Tongue (tissue), 2 donors: Measurements from ENCODE around the gene ASB3. TPM values are rescaled to one million over a fixed set of nuclear protein-coding genes. Genes with fewer than 3 reads are reported as not detected.
"Not testable (repeated sequence)": the region's sequence is repeated elsewhere in the genome, so short reads cannot be mapped to it uniquely, and the experiment has no call there.

Experiments
- DNase-seq: peaks from one replicate; pipeline ENCODE4 v3.0.0-alpha.2; 2015
- total RNA-seq: library from RNA; depleted of rRNA; stranded (reverse); fragments of >200 nt; gene quantifications from one replicate; pipeline ENCODE4 v1.2.3, GENCODE V29; 2014

ASB3 gene
- total RNA-seq, 1 donor from 2014 or later, result 26.1 TPM

DNA sequence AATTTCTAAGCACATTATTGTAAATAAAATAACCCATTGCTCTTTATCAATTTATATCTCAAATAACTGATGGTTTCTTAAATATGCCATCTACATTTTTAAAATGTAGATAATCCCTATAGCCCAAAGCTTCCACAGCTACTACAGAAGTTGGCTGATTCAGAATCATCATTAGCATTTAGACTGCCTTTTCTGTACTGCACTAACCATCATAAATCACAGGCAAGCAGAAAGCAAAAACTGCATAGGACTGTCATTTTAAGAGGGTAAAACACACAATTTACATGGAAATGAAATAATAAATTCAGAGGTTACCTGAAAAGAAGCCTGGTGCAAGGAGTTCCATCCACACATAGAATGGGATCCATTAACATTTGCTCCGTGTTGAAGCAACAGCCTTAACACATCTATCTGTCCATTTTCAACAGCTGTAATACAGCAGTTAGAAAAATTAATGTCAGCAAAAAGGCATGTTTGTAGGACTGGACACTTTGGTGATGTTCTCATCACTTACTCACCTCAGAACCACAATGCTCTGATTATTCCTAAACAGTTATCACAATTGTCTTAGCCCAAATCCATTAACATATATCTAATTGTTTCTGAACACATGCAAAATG is 57.5 kb downstream of the ASB3 start:
- DNase-seq, result no peak

- DNase-seq, result no peak
Observed at GRCh38 chr2:53727921-53728320, 58.8 kb downstream of the ASB3 start.

DNA sequence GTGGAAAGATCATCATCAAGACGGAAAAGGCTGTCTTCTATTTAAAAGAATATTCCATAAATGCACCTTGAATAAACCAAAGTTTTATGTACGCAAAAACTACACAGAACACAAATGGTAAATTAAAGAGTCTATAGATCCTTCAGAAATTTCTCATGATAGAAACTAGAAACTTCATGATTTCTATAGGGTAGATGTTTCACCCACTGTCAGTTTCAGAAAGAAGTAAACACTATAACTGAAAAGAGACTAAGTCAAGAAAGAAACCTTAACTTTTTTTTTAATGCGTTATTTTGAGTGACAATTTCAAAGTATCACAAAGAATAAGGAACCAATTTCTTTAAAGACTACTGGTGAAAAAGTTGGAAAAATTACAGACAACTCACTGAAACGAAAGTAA is 61.1 kb downstream of the ASB3 start:
- no peak for DNase-seq

- DNase-seq, result no peak
Observed at GRCh38 chr2:53724536-53724935, 62.2 kb downstream of the ASB3 start.

GRCh38 chr2:53720944-53721343 is 65.8 kb downstream of the ASB3 start:
- not testable (repeated sequence) for DNase-seq

GRCh38 chr2:53715568-53715967 is 71.2 kb downstream of the ASB3 start:
- DNase-seq, result peak; percentile 11

DNA sequence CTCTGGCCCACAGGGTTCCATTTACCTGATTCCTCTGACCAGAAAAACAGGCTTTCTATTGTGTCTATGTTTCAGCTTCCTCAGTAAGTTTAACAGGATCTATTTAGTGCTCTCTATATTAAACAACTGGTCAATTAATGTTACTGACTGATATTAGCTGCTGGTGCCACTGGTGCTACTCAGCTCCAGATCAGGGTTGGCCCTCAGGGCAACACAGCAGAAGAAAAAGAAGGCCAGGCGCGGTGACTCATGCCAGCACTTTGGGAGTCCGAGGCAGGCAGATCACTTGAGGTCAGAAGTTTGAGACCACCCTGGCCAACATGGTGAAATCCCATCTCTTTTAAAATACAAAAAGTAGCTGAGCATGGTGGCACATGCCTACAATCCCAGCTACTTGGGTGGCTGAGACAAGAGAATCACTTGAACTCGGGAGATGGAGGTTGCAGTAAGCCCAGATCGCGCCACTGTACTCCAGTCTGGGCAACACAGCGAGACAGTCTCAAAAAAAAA is 75.4 kb downstream of the ASB3 start:
- no peak for DNase-seq

- DNase-seq, result no peak
Observed at GRCh38 chr2:53708988-53709387, 77.8 kb downstream of the ASB3 start.

DNA sequence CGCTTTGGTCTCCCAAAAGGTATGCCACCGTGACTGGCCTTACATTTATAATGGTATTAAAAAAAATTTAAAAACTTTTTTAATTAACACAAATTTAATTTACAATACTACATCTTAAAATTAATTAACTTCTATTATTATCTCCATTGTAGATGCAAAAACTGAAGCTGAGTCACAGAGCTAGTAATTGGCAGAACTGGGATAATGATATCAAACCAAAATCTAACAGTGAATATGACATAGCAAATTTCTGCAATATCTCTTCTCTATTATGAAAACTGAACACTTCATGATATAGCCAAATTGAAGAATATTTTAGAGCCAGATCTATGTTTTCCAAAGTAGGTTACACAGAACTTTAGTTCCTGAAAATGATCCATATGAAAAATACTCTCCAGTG is 85.5 kb downstream of the ASB3 start:
- no peak for DNase-seq

DNA sequence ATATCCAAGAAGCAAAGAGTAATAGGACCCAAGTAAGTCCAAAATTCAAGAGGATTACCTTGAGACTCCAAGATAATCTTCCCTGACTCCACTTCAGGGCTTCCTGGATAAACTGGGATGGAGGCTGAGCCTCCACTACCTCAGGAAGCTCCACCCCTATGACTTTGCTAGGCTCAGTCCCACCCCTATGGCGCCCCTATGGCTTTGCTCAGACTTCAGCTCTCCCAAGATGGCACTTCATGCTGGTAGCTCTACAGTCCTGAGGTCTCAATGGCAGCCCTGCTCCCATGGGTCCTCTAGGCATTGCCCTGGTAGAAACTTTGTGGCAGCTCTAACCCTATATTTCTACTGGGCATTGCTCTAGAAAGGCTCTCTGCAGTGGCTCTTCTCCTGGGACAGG is 89.1 kb downstream of the ASB3 start:
- DNase-seq, result no peak

- DNase-seq, result no peak
Observed at GRCh38 chr2:53697092-53697491, 89.7 kb downstream of the ASB3 start.

- no peak for DNase-seq
Observed at GRCh38 chr2:53695575-53695974, 91.2 kb downstream of the ASB3 start.

- no peak for DNase-seq
Observed at GRCh38 chr2:53694096-53694771, 92.5 kb downstream of the ASB3 start.

DNA sequence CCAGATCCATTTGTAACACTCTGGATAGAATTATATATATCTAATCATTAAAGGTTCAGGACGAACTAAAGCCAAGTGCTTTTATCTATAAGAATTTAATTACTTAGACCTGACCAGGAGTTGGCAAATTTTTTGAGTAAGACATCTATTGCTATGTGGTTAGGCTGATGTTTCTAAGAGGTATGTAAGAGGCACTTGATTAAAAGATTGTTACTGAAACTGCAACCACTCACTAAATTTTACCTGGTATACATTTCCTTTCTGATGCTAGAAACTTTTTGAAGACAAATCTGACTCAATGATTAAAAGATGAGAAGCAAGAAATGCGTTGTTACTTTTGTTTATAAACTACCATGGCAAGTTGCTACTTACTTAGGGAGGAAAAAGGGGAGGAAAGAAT is 95.9 kb downstream of the ASB3 start:
- DNase-seq, result no peak

GRCh38 chr2:53672881-53673522 is 113.8 kb downstream of the ASB3 start:
- DNase-seq, result no peak

- DNase-seq, result no peak
Observed at GRCh38 chr2:53670331-53670730, 116.4 kb downstream of the ASB3 start.

GRCh38 chr2:53668624-53669026 is 118.1 kb downstream of the ASB3 start:
- DNase-seq, result no peak

- not testable (repeated sequence) for DNase-seq
Observed at GRCh38 chr2:53667130-53667529, 119.6 kb downstream of the ASB3 start.

GRCh38 chr2:53660886-53661285 is 125.9 kb downstream of the ASB3 start:
- DNase-seq, result no peak

GRCh38 chr2:53658474-53658873 is 128.3 kb downstream of the ASB3 start:
- DNase-seq, result not testable (repeated sequence)

DNA sequence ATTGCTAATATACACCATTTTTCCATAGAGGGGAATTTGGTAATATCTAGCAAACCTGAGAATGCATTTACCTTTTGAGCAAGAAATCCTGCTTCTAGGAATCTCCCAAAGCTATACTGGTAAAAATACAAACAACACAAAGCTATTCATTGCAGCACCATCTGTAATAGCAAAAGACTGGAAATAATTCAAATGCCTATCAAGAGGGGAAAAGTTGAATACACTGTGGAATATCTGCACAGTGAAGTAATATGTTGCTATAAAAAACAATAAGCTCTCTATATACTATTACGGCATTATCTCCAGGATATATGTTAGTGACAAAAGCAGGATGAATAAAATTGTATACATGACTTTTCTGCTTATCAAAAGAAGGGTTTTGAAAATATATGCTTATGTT is 131.5 kb downstream of the ASB3 start:
- DNase-seq, result peak; percentile 33

GRCh38 chr2:53654396-53654795 is 132.4 kb downstream of the ASB3 start:
- DNase-seq, result peak; percentile 23

GRCh38 chr2:53652131-53652530 is 134.6 kb downstream of the ASB3 start:
- no peak for DNase-seq

GRCh38 chr2:53646788-53647187 is 140.0 kb downstream of the ASB3 start:
- DNase-seq, result no peak
